Stimulated activated CD4-positive, alpha-beta T cell treated with anti-CD3 and anti-CD28 coated beads, Interleukin-12 subunit alpha, Interleukin-12 subunit beta, amount 100 ng/mL, for 24 hours (primary cell): ENCODE measurements around the gene ATP9A.
"Not testable (repeated sequence)": the region's sequence is repeated elsewhere in the genome, so short reads cannot be mapped to it uniquely, and the experiment has no call there.

Source experiments
- DNase-seq, 2 experiments: peaks; one replicate each; pipeline ENCODE4 v3.0.0-alpha.2; 2020; ENCODE audit warnings: low read depth in 2 of 2

ATP9A gene

DNA sequence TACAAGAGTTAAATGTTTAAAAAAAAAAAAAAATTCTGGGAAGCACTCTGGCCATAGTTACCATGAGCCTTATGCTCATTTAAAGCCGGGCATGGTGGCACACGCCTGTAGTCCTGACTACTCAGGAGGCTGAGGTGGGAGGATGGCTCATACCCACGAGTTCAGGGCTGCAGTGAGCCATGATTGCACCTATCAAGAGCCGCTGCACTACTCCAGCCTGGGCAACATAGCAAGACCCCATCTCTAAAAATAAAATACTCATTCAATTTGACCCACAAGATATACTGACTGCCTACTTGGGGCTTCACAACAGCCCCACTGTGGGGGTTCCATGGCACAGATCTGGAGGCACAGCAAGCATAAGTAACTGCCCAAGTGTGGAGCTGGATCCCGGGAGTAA, 113.7 kb downstream of the ATP9A start:
- no peak for DNase-seq

DNA sequence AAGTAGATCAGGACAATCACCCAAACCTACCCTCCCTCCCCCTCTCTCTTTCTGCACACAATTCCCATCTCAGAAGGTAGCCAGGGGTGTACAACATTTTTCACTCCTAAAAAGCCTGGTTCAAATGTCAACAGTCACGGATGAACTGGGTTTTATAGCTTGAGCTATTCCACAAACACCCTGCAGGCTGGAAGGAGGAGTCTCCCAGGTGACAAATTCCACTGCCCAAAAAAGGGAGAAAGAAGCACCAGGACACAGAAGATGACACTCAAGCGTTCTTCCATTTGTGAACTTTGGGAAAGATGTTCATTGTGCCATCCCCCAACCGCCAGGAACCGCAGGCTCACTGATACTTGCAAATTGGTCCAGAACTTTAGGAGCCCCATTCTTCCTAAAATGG, 114.1 kb downstream of the ATP9A start:
- no peak for DNase-seq

DNA sequence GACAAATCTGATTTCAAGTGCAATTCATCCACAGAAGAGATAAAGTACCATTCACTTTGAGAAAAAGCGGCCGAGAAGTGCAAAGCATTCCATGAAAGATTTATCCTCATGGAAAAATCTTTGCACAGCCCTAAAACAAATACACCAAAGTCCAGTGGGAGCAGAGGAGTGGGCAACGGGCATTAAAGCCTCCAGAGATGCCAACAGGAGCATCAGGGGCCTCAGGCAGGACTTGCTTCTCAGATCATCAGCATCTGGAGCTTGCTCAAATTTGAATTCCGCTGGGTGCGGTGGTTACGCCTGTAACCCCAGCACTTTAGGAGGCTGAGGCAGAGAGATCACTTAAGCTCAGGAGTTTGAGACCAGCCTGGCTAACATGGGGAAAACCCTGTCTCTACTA, 115.0 kb downstream of the ATP9A start:
- no peak for DNase-seq

DNA sequence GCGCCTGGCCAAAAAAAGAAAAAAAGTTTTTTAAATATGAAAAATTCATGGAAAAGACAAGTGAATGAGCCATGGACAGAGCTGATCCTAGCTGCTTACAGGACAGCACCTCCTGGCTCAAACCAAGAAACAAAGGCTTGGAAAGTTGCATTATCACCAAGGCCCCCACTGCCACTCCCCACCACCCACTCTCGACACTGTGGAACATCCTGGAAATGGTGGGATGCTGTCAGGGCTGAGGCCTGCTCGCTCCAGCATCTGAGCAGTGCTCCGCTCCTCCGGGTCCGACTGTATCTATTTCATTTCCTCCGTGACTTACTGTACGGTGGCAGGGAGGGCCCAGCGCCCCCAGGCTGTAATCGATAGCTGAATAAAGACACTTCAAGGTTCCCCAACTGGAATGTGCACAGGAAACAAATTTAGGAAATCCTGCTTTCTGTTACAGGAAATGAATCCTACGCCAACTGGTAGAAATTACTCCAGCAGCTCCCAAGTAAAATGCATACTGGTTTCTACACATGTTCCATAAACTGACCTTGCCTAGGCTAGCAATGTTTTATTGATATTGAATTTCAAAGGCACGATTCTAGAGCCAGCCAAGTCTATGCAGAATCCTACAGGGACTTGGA, 116.2 kb downstream of the ATP9A start:
- no peak for DNase-seq

DNA sequence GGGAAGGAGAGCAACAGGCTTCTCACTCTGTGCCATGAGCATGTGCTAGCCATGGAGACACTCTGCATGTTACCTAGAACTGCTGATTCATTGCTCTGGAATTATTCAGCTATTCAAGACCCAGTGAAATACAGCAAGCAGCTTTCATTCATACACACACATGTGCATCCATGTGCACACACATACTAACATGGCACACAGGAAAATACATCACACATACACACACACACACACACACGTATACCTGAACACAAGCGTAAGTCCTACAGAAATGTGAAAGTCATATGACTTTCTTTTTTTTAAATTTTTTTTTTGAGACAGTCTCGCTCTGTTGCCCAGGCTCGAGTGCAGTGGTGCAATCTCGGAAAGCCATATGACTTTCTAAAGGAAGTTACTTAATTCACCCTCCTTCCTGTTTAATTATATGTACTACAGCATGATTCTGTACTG, 117.5 kb downstream of the ATP9A start:
- no peak for DNase-seq

DNA sequence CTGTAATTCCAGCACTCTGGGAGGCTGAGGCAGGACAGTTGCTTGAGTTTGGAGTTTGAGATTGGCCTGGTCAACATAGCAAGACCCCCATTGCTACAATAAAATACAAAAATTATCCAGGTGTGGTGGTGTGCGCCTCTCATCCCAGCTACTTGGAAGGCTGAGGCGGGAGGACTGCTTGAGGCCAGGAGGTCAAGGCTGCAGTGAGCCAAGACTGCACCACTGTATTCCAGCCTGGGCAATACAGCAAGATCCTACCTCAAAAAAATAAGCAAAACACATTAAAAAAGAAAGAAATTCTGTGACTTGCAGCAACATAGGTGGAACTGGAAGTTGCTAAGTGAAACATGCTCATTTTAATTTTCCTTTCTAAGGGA, 119.6 kb downstream of the ATP9A start:
- no peak for DNase-seq

DNA sequence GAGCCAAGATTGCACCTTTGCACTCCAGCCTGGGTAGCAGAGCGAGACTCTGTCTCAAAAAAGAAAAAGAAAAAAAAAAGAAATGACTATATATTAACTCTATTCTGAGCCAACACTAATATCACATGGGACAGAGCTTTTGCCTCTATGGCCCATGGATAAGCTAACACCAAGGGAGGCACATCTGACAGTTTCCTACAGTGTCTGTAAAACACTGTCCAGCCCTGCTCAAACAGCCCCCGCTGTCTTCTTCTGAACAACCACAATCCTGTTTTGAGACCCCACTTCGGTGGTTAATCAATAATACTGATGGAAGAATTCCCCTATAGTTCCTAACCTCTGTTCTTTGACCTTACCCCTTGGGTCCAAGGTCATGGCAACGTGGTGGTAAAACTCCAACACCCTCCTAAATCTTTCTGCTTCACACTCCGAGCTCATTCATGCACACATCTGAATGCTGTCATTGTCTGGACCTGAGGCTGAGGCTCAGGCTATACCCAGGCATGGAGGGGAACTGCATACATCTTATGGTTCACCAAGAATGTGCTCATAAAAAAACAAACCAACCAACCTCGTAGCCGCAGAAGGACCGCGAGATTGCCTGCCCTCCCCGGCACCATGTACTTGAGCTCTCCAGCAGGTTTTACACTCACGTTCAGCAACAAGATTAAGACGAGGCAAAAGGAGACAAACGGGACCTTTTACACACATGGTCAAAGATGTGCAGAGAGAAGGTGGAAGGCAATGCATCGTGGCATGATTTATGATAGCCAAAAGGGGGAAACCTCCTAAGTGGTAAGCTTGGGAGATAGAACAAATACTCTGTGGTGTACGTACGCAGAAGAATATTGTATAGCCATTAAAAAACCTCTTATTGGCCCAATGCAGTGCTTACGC, 120.3 kb downstream of the ATP9A start:
- no peak for DNase-seq

DNA sequence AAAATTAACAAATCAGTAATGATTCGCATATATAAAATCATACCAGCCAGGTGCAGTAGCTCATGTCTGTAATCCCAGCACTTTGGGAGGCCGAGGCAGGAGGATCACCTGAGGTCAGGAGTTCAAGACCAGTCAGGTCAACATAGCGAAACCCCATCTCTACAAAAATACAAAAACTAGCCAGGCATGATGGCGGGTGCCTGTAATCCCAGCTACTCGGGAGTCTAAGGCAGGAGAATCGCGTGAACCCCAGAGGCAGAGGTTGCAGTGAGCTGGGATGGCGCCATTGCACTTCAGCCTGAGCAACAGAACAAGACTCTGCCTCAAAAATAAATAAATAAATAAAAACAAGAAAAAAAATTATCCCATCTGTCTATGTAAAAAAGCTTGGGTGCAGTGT, 124.4 kb downstream of the ATP9A start:
- DNase-seq, result not testable (repeated sequence)

DNA sequence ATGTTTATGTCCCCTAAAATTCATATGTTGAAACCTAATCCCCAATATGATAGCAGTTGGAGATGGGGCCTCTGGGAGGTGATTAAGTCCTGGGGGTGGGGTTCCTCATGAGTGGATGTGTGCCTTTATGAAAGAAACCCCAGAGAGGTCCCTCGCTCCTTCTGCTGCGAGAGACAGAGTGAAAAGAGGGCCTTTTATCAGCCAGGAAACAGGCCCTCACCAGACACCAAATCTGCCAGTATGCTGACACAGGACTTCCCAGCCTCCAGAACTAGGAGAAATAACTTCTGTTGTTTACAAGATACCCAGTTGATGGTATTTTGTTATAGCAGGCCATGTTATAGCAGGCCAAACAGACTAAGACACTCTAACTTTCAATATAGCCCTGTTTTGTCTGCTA, 124.8 kb downstream of the ATP9A start:
- no peak for DNase-seq

DNA sequence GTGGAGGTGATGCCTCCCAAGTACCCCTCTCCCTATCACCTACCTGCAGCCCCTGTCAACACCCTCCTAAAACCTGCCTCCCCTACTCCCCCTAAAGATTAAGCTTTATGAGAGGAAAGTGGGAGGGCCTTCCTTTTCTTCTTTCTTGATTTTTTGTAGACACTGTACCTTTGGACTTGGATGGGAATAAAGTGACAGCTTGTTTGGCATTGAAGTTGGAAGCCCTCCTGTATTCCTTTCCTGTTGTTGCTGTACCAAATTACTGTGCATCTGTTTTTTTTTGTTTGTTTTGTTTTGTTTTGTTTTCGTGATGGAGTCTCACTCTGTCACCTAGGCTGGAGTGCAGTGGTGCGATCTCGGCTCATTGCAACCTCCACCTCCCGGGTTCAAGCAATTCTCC, 126.3 kb downstream of the ATP9A start:
- no peak for DNase-seq

DNA sequence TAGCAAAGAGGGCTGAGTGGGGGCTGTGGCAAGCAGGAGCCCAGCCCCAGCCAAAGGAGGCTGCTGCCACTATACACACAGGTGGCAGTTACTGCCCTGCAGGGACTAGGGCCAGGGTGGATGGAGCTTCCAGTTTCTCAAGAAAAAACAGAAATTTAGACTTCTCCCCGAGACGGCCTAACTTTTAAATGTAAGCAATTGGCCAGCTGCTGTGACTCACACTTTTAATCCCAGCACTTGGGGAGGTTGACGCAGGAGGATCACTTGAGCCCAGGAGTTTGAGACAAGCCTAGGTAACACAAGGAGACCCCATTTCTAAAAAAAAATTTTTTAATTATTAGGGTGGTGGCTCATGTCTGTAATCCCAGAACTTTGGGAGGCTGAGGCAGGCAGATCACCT, 127.4 kb downstream of the ATP9A start:
- DNase-seq, result no peak

DNA sequence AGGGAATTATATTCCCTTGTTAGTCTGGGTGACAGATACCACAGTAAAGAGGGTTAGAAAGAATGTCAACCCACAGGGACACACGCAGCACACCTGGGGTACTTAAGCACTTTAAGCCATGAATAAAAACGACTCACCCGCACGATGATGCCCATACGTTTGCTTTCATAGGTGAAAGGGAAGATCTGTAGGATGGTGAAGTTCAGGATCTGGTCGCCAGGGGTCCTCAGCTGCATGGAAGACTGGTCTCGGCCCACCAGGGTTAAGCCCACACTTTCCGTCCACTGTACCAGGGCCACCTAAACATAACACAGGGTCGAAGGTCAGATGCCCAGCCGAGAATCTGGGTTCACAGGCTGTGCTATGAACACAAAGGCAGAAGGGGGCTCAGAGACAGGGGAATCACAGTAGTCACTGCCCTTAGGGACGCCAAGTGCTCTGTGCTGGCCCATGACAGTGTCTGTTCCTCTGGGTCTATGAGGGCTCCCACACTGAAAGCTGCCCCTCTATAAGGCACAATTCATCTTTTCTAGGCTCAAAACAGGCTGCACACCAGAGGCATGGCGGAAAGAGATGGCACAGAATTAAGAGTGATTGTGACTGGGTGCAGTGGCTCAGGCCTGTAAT, 128.9 kb downstream of the ATP9A start:
- peak; percentile 24 to 74 for DNase-seq

DNA sequence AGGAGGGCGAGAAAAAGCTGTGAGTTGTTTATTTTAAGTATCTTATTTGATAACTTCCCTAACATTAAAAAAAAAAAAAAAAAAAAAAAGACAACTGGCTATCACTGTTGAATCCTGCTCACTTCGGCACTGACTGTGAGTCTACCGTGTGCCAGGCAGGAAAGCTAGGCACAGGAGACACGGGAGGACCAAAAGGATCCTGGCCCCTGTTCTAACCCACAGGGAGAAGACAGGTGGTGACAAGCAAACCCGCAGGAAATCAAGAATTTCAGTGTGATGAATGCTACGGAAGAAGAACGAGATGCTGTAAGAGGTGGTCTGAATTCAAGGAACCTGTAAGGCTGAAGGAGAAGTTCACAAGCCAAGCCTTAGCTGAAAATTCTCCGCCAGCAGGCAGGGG, 130.9 kb downstream of the ATP9A start:
- no peak for DNase-seq

DNA sequence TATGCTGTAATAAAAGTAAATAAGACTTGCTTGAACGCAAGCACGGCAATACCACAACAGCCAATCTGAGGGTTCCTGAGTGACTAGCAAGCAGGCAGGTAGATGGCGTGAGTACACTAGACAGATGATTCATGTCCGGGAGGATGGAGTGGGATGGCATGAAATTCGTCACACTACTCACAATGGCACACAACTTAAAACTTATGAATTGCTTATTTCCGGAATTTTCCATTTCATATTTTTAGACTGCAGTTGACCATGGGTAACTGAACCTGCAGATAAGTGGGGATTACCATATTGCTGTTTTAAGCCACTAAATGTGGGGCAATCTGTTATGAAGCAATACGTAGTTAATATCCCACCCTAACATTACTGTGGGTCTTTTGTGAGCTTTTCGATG, 132.1 kb downstream of the ATP9A start:
- DNase-seq, result no peak

DNA sequence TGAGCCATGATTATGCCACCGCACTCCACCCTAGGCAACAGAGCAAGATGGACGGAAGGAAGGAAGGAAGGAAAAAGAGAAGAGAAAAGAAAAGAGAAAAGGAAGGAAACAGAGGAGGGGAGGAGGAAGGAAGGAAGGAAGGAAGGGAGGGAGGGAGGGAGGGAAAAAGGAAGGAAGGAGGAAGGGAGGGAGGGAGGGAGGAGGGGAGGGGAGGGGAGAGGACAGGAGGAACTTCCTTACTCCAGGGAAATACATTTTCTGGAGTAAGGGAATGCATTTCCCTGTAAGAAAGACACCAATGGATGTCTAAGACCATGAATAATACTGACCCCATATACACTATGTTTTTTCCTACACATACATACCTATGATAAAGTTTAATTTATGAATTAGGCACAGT, 132.5 kb downstream of the ATP9A start:
- DNase-seq, result no peak

DNA sequence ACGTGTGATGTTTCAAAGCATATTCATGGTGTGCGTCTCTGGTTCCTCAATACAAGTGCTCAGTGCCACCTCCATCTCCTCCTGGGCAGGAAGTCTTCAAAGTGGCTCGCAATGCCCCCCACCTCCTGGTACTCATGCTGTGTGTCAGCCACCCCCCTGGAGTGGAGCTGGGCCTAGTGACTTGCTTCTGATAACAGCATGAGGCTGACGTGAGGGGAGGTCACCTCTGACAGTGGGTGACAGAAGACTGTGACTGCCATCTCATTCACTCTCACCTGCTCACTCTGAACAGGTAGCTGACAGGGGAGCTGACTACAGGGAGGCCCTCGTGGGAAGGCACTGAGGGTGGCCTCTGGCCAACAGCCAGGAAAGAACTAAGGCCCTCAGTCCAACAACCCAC, 133.3 kb downstream of the ATP9A start:
- DNase-seq, result no peak

DNA sequence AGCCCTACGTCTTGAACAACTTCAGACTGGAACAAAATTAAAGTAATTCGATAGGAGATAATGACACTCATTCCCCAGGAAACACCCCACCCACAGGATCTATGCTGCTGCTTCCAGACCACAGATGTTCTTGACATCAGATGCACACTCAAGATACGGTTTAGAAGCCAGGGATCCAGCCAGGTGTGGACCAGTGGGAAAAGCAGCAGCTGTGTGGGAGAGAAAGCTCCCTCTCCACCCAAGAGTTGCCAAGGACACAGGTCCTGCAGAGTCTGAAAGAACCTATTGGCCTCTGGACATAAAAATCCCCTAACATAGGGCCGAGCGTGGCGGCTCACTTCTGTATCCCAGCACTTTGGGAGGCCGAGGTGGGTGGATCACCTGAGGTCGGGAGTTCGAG, 133.9 kb downstream of the ATP9A start:
- no peak for DNase-seq

DNA sequence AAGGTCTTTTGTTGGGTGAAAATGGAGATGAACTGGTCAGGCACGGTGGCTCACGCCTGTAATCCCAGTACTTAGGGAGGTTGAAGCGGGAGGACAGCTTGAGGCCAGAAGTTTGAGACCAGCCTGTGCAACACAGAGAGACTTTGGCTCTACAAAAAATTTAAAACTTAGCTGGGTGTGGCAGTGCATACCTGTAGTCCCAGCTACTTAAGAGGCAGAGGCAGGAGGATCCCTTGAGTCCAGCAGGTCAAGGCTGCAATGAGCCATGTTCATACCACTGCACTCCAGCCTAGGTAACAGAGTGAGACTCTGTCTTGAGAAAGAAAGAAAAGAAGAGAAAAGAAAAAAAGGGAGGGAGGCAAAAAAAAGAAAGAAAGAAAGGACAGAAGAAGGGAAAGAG, 134.8 kb downstream of the ATP9A start:
- no peak for DNase-seq

DNA sequence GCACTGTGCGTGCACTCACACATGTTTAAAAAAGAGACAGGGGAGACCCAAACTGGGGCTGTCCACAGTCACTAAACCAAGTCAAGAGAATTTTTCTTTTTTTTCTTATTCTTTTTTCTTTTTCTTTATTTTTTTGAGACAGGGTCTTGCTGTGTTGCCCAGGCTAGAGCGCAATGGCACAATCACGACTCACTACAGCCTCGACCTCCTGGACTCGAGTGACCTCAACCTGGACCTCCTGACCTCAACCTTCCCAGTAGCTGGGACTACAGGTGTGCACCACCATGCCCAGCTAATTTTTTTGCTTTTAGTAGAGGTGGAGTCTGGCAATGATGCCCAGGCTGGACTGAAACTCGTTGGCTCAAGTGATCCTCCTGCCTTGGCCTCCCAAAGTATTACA, 136.2 kb downstream of the ATP9A start:
- no peak for DNase-seq

DNA sequence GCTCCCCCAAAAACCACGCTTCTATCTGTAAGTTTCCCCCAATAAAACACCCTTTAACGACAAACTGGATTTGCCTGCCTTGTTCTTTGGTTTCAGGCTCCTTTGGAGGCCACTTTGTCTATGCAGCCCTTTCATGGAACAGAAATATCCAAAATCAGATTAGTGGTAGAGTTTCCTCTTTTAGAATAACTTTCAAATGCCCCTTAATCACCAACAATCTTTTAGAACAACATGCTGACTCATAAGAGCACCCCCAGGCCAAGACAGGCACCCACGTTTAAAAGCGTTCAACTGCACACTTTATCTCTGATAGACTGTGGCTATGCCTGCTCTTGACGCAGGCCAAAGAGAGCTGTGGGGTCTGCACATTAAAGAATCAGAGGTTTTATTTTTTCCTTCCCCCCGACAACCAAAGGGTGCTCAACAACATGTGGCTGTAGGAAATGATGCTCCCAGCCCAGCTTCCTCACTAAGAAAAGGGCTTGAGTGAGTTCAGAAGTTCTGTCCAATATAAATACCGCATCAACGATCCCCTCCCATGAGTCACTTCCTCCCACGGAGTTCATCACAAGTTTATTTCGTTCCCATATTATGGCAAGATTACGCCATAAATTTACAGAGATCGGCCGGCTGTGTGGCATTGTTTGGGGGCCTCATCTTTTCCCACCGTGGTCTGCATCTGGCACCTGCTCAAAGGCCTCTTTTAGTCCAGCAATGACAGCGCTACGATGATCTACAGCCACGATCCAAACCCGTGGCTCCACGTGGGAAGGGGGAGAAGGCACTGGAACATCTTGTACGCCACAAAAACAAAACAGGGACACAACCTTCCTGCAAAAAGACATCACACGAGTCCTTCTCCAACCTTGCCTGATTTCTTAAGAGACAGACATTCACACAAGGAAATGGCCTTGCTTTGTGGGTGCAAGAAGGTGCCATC, 136.9 kb downstream of the ATP9A start:
- peak in 1 of 2 experiments; percentile 29 for DNase-seq

DNA sequence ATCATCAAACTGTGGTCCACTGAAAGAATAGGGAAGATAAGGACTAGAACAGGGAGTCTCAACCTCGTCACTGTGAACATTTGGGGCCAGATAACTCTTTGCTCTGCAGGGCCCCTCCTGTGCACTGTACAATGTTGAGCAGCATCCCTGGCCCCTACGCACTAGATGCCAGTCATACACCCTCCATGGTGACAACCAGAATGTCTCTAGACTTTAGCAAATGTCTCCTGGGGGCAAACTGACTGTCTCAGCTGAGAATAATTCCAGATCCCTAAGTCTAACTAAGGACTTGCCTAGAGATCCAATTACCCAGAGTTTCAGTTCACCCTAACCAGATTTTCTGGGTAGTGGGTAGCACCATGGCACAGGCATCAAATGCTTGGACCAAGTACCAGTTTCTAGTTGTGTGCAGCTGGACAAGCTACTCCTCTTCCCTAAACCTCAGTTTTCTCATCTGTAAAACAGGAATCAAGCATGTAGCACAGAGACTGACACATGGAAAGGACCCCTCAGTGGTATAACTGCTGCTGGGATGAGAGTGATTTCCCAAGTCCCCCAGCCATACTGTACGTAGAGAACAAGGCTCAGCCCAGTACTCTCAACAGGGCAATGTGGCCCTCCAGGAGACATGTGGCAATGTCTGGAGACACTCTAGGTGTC, 138.7 kb downstream of the ATP9A start:
- no peak for DNase-seq
